GM23338 (cell line): ENCODE measurements around the gene TNFRSF19. TPM values are rescaled to one million over a fixed set of nuclear protein-coding genes. Genes with fewer than 3 reads are reported as not detected.

Experiments
- ATAC-seq: fragments of 200-7000 bp; cut with Tn5 transposase; 3 replicates; pipeline ENCODE4 v1.9.1; 2020
- DNase-seq: peaks from one replicate; pipeline ENCODE4 v3.0.0-alpha.2; 2015; ENCODE audit warnings: low spot score
- H2AFZ ChIP-seq: fragments of 200-600 bp; sonication (generic); 2 replicates; pipeline ENCODE4 v1.8.0; 2016; ENCODE audit warnings: antibody characterized with exemption, mild to moderate bottlenecking, moderate library complexity
- H3F3A ChIP-seq: fragments of 200-600 bp; sonication (generic); replicated peaks from 2 replicates; pipeline ENCODE4 v1.8.0; 2017; ENCODE audit warnings: antibody characterized with exemption, mixed run types, low read depth
- H3K27ac ChIP-seq: fragments of 200-600 bp; sonication (generic); 2 replicates; pipeline ENCODE4 v1.6.1; 2016; ENCODE audit warnings: low read depth
- H3K27me3 ChIP-seq: fragments of 200-600 bp; sonication (generic); 2 replicates; pipeline ENCODE4 v1.8.0; 2016; ENCODE audit warnings: mild to moderate bottlenecking, mixed run types, moderate library complexity; ENCODE audit not compliant: insufficient read depth
- H3K36me3 ChIP-seq: fragments of 200-600 bp; sonication (generic); 2 replicates; pipeline ENCODE4 v1.8.0; 2016; ENCODE audit warnings: mild to moderate bottlenecking; ENCODE audit not compliant: insufficient read depth
- H3K4me1 ChIP-seq: fragments of 200-600 bp; sonication (generic); 2 replicates; pipeline ENCODE4 v1.8.0; 2016; ENCODE audit warnings: mild to moderate bottlenecking, moderate library complexity; ENCODE audit not compliant: insufficient read depth
- H3K4me2 ChIP-seq: fragments of 200-600 bp; sonication (generic); 2 replicates; pipeline ENCODE4 v1.7.1; 2017; ENCODE audit warnings: mixed run types
- H3K4me3 ChIP-seq: fragments of 200-600 bp; sonication (generic); 2 replicates; pipeline ENCODE4 v1.6.1; 2016; ENCODE audit warnings: mixed run types
- H3K79me2 ChIP-seq: fragments of 200-600 bp; sonication (generic); replicated peaks from 2 replicates; pipeline ENCODE4 v1.8.0; 2017; ENCODE audit warnings: mild to moderate bottlenecking; ENCODE audit not compliant: insufficient read depth
- H3K9me2 ChIP-seq: fragments of 200-600 bp; sonication (generic); 2 replicates; pipeline ENCODE4 v1.8.0; 2017; ENCODE audit not compliant: insufficient read depth
- H4K20me1 ChIP-seq: fragments of 200-600 bp; sonication (generic); replicated peaks from 2 replicates; pipeline ENCODE4 v1.8.0; 2017; ENCODE audit warnings: mild to moderate bottlenecking; ENCODE audit not compliant: insufficient read depth
- H3K27ac Mint-ChIP-seq: 2 replicates; pipeline ENCODE4 v1.8.0; 2020; ENCODE audit warnings: inconsistent platforms, mild to moderate bottlenecking, moderate library complexity, mixed read lengths
- H3K27me3 Mint-ChIP-seq: 3 replicates; pipeline ENCODE4 v1.8.0; 2022; ENCODE audit warnings: low read depth, mild to moderate bottlenecking, moderate library complexity, mixed read lengths, inconsistent platforms; ENCODE audit not compliant: insufficient read depth, poor library complexity
- H3K36me3 Mint-ChIP-seq: 3 replicates; pipeline ENCODE4 v1.8.0; 2021; ENCODE audit warnings: low read depth, mild to moderate bottlenecking, inconsistent platforms, moderate library complexity, mixed read lengths
- H3K4me1 Mint-ChIP-seq: 3 replicates; pipeline ENCODE4 v1.8.0; 2020; ENCODE audit warnings: mild to moderate bottlenecking, inconsistent platforms, mixed read lengths
- H3K4me3 Mint-ChIP-seq: 3 replicates; pipeline ENCODE4 v1.8.0; 2021; ENCODE audit warnings: moderate library complexity, mild to moderate bottlenecking, inconsistent platforms, mixed read lengths
- H3K9me3 Mint-ChIP-seq: 3 replicates; pipeline ENCODE4 v1.8.0; 2020; ENCODE audit warnings: moderate library complexity, mild to moderate bottlenecking, inconsistent platforms, mixed read lengths
- CREB1 ChIP-seq: fragments of 250-450 bp; sonication (Bioruptor Pico); IDR thresholded peaks from 2 replicates; pipeline ENCODE4 v1.5.0; 2020; ENCODE audit warnings: low read depth, mild to moderate bottlenecking, moderate library complexity
- CTCF ChIP-seq, 2 experiments: fragments of 200-600 bp in 1 of 2; sonication (generic) in 1 of 2; conservative IDR thresholded peaks; 2 replicates each; pipeline versions ENCODE4 v1.5.1 to v1.6.1; 2016 to 2017; ENCODE audit warnings: antibody characterized with exemption in 2 of 2, low read depth in 2 of 2, mild to moderate bottlenecking in 2 of 2, moderate library complexity in 1 of 2
- ETS1 ChIP-seq: IDR thresholded peaks from 2 replicates; pipeline ENCODE4 v1.6.1; 2016; ENCODE audit warnings: antibody characterized with exemption
- EZH2 ChIP-seq: fragments of 200-600 bp; sonication (generic); IDR thresholded peaks from one replicate; pipeline ENCODE4 v1.8.0; 2017; ENCODE audit warnings: antibody characterized with exemption, mild to moderate bottlenecking, low read depth; ENCODE audit not compliant: unreplicated experiment
- EZH2phosphoT487 ChIP-seq: fragments of 200-600 bp; sonication (generic); IDR thresholded peaks from one replicate; pipeline ENCODE4 v1.8.1; 2018; ENCODE audit warnings: antibody characterized with exemption; ENCODE audit not compliant: unreplicated experiment
- JUNB ChIP-seq: IDR thresholded peaks from one replicate; pipeline ENCODE4 v1.6.1; 2016; ENCODE audit warnings: antibody characterized with exemption; ENCODE audit not compliant: unreplicated experiment
- NANOG ChIP-seq: IDR thresholded peaks from 2 replicates; pipeline ENCODE4 v1.6.1; 2016; ENCODE audit warnings: antibody characterized with exemption, borderline replicate concordance
- POLR2AphosphoS5 ChIP-seq: IDR thresholded peaks from 2 replicates; pipeline ENCODE4 v1.6.1; 2016; ENCODE audit warnings: antibody characterized with exemption, low read depth
- STAT1 ChIP-seq: IDR thresholded peaks from one replicate; pipeline ENCODE4 v1.6.1; 2016; ENCODE audit warnings: antibody characterized with exemption; ENCODE audit not compliant: unreplicated experiment
- ZNF114 ChIP-seq: fragments of 250-450 bp; sonication (Bioruptor Pico); IDR thresholded peaks from 2 replicates; pipeline ENCODE4 v1.5.0; 2020; ENCODE audit warnings: mild to moderate bottlenecking, moderate library complexity
- ZNF331 ChIP-seq: fragments of 250-450 bp; sonication (Bioruptor Pico); IDR thresholded peaks from 2 replicates; pipeline ENCODE4 v1.5.0; 2020; ENCODE audit warnings: low read depth, mild to moderate bottlenecking, moderate library complexity
- polyA plus RNA-seq: library from polyadenylated mRNA; unstranded; fragments of >200 nt; fragmentation: Nextera tagmentation; extraction: Ambion mirVana; gene quantifications from 2 replicates; pipeline ENCODE4 v1.2.1, GENCODE V29; 2016
- total RNA-seq: library from RNA; depleted of rRNA; stranded (reverse); fragments of >200 nt; shearing (Covaris generic); gene quantifications from 2 replicates; pipeline ENCODE4 v1.2.3, GENCODE V29; 2014
- TF ChIP-seq, protein P1 (sequence below): fragments of 250-450 bp; sonication (Bioruptor Pico); IDR thresholded peaks from 2 replicates; pipeline ENCODE4 v1.5.0; 2020; ENCODE audit warnings: mild to moderate bottlenecking, moderate library complexity
- TF ChIP-seq, protein P2 (sequence below): IDR thresholded peaks from one replicate; pipeline ENCODE4 v1.6.1; 2018; ENCODE audit warnings: antibody characterized with exemption; ENCODE audit not compliant: unreplicated experiment

TNFRSF19 gene
- total and polyA plus RNA-seq, 2 experiments from 2014 or later: 0.21 to 0.35 TPM

DNA sequence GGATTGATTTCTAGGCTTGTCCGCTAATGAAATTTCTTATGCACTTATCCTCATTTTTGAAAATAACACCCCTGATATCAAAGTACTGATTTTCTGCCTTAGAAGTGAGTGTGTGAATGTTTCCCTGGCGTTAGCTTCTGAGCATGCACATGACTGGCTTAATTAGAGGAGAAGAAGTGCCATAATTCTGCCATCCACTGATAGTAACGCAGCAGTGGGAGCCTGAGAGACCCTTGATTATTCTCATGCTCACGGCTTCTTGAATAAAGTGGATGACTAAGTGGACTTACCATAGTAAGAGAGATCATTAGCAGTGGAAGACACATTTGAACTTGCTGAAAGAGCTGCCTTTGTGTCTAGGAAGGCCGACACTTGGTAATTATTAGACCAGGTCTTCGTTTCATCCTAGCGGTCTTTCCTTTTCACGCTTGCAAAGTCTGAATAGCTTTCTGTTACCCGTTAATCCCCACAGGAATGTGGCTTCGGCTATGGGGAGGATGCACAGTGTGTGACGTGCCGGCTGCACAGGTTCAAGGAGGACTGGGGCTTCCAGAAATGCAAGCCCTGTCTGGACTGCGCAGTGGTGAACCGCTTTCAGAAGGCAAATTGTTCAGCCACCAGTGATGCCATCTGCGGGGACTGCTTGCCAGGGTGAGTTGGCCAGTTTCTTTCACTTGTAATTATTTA, 45.3 kb downstream of the TNFRSF19 start:
- H3K4me3 ChIP-seq: no peak overlapping the region
- H4K20me1 ChIP-seq: no peaks in the 10 kb centered on the region
- no peaks in the 10 kb centered on the region; the same call in 2 of the 3 replicates for H3K36me3 Mint-ChIP-seq
- no peaks in the 10 kb centered on the region; the same call in 2 of the 3 replicates for H3K9me3 Mint-ChIP-seq
- H3K79me2 ChIP-seq: no peaks in the 10 kb centered on the region
- 0 out of 2 replicates have a peak overlapping the region, but pooled peaks have one; percentile 34 for H2AFZ ChIP-seq
- no peaks in the 10 kb centered on the region for H3K27me3 Mint-ChIP-seq
- no peak overlapping the region for H3K4me2 ChIP-seq
- no peak overlapping the region for H3K27ac ChIP-seq
- H3K4me1 ChIP-seq: no peaks in the 10 kb centered on the region; the same call in 1 of the 2 replicates
- DNase-seq (no peak), ATAC-seq (peak; percentile 46; the same call in 2 of the 3 replicates)
- TF ChIP-seq CREB1 (CRISPR knock-in tag) (no peak), ETS1 (no peak), NANOG (no peak), EZH2phosphoT487 (no peak), ZNF331 (CRISPR knock-in tag) (no peak), JUNB (no peak), STAT1 (no peak), ZNF114 (CRISPR knock-in tag) (no peak), CTCF (conservative IDR thresholded peaks at IDR 0.05; ENCODE audit: low read depth in 2 of 2) (no peak), POLR2AphosphoS5 (no peak), EZH2 (no peak)
- TF ChIP-seq, protein P1, sequence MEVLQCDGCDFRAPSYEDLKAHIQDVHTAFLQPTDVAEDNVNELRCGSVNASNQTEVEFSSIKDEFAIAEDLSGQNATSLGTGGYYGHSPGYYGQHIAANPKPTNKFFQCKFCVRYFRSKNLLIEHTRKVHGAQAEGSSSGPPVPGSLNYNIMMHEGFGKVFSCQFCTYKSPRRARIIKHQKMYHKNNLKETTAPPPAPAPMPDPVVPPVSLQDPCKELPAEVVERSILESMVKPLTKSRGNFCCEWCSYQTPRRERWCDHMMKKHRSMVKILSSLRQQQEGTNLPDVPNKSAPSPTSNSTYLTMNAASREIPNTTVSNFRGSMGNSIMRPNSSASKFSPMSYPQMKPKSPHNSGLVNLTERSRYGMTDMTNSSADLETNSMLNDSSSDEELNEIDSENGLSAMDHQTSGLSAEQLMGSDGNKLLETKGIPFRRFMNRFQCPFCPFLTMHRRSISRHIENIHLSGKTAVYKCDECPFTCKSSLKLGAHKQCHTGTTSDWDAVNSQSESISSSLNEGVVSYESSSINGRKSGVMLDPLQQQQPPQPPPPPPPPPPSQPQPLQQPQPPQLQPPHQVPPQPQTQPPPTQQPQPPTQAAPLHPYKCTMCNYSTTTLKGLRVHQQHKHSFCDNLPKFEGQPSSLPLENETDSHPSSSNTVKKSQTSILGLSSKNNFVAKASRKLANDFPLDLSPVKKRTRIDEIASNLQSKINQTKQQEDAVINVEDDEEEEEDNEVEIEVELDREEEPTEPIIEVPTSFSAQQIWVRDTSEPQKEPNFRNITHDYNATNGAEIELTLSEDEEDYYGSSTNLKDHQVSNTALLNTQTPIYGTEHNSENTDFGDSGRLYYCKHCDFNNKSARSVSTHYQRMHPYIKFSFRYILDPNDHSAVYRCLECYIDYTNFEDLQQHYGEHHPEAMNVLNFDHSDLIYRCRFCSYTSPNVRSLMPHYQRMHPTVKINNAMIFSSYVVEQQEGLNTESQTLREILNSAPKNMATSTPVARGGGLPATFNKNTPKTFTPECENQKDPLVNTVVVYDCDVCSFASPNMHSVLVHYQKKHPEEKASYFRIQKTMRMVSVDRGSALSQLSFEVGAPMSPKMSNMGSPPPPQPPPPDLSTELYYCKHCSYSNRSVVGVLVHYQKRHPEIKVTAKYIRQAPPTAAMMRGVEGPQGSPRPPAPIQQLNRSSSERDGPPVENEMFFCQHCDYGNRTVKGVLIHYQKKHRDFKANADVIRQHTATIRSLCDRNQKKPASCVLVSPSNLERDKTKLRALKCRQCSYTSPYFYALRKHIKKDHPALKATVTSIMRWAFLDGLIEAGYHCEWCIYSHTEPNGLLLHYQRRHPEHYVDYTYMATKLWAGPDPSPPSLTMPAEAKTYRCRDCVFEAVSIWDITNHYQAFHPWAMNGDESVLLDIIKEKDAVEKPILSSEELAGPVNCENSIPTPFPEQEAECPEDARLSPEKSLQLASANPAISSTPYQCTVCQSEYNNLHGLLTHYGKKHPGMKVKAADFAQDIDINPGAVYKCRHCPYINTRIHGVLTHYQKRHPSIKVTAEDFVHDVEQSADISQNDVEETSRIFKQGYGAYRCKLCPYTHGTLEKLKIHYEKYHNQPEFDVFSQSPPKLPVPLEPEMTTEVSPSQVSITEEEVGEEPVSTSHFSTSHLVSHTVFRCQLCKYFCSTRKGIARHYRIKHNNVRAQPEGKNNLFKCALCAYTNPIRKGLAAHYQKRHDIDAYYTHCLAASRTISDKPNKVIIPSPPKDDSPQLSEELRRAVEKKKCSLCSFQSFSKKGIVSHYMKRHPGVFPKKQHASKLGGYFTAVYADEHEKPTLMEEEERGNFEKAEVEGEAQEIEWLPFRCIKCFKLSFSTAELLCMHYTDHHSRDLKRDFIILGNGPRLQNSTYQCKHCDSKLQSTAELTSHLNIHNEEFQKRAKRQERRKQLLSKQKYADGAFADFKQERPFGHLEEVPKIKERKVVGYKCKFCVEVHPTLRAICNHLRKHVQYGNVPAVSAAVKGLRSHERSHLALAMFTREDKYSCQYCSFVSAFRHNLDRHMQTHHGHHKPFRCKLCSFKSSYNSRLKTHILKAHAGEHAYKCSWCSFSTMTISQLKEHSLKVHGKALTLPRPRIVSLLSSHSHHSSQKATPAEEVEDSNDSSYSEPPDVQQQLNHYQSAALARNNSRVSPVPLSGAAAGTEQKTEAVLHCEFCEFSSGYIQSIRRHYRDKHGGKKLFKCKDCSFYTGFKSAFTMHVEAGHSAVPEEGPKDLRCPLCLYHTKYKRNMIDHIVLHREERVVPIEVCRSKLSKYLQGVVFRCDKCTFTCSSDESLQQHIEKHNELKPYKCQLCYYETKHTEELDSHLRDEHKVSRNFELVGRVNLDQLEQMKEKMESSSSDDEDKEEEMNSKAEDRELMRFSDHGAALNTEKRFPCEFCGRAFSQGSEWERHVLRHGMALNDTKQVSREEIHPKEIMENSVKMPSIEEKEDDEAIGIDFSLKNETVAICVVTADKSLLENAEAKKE (CRISPR knock-in tag): no peak
- TF ChIP-seq, protein P2, sequence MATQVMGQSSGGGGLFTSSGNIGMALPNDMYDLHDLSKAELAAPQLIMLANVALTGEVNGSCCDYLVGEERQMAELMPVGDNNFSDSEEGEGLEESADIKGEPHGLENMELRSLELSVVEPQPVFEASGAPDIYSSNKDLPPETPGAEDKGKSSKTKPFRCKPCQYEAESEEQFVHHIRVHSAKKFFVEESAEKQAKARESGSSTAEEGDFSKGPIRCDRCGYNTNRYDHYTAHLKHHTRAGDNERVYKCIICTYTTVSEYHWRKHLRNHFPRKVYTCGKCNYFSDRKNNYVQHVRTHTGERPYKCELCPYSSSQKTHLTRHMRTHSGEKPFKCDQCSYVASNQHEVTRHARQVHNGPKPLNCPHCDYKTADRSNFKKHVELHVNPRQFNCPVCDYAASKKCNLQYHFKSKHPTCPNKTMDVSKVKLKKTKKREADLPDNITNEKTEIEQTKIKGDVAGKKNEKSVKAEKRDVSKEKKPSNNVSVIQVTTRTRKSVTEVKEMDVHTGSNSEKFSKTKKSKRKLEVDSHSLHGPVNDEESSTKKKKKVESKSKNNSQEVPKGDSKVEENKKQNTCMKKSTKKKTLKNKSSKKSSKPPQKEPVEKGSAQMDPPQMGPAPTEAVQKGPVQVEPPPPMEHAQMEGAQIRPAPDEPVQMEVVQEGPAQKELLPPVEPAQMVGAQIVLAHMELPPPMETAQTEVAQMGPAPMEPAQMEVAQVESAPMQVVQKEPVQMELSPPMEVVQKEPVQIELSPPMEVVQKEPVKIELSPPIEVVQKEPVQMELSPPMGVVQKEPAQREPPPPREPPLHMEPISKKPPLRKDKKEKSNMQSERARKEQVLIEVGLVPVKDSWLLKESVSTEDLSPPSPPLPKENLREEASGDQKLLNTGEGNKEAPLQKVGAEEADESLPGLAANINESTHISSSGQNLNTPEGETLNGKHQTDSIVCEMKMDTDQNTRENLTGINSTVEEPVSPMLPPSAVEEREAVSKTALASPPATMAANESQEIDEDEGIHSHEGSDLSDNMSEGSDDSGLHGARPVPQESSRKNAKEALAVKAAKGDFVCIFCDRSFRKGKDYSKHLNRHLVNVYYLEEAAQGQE: no peak
- H3K27ac Mint-ChIP-seq: no peak overlapping the region
- peaks cover 5% of the 10 kb centered on the region for H3K4me1 Mint-ChIP-seq
- no peak overlapping the region for H3K4me3 Mint-ChIP-seq
- H3K27me3 ChIP-seq: no peaks in the 10 kb centered on the region
- no peaks in the 10 kb centered on the region for H3K36me3 ChIP-seq
- H3F3A ChIP-seq: no peaks in the 10 kb centered on the region
- H3K9me2 ChIP-seq: no peaks in the 10 kb centered on the region
